GM20000 (cell line): ENCODE results near the gene PRKD1.

ENCODE experiments used
- DNase-seq: peaks from one replicate; pipeline ENCODE4 v3.0.0; 2012; ENCODE audit warnings: low spot score
- TF ChIP-seq, protein P1 (sequence below): IDR thresholded peaks from 2 replicates; pipeline ENCODE4 v1.5.1; 2012; ENCODE audit warnings: mild to moderate bottlenecking, control low read depth; ENCODE audit errors: extremely low read depth, missing control alignments

PRKD1 gene

DNA sequence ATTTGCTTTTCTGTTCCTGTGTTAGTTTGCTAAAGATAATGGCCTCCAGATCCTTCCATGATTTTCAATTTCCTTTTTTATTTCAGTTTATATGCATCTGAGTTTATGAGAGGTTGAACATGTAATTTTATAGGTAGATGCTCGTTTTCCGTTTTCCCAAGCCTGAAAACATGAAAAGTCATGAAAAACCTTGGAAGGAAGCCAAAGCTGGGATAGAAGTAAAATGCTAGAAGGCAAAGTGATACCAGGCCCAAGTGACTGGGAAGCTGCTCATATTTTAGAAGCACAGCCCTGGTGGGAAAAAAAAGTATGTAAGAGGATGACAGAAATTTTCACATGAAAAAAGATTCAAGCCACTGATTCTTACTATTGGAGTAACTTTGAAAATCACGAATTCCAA lies 290.8 kb downstream of the PRKD1 start:
- DNase-seq = no peak
- TF ChIP-seq, protein P1, sequence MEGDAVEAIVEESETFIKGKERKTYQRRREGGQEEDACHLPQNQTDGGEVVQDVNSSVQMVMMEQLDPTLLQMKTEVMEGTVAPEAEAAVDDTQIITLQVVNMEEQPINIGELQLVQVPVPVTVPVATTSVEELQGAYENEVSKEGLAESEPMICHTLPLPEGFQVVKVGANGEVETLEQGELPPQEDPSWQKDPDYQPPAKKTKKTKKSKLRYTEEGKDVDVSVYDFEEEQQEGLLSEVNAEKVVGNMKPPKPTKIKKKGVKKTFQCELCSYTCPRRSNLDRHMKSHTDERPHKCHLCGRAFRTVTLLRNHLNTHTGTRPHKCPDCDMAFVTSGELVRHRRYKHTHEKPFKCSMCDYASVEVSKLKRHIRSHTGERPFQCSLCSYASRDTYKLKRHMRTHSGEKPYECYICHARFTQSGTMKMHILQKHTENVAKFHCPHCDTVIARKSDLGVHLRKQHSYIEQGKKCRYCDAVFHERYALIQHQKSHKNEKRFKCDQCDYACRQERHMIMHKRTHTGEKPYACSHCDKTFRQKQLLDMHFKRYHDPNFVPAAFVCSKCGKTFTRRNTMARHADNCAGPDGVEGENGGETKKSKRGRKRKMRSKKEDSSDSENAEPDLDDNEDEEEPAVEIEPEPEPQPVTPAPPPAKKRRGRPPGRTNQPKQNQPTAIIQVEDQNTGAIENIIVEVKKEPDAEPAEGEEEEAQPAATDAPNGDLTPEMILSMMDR = no peak

DNA sequence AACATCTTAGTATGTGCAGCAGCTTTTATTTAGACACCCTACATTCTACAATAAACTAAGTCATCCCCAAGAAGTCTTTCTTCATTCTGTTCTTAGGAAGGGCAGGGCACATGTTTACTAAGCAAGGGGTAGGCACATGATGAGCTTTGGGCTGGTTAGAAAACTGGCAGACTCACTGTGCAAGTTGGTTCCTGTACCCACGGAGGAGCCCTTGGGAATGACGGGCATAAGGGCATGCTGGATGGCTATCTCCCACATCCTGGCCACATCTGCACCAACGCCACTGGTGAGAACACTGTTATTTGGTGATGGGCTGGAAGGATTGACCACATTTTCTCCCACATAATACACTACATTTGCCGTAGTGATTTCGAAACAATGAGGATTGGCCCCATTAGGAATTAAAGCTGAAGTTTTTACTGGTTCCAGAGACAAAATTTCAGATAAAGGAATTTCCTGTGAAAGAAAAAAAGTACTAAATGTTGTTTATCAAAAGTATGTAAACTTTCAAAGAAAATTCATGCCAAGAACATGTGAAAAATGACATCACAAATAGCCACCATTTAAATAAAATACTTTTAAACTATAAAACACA lies 297.0 kb downstream of the PRKD1 start:
- TF ChIP-seq, protein P1 = no peak
- no peak for DNase-seq

DNA sequence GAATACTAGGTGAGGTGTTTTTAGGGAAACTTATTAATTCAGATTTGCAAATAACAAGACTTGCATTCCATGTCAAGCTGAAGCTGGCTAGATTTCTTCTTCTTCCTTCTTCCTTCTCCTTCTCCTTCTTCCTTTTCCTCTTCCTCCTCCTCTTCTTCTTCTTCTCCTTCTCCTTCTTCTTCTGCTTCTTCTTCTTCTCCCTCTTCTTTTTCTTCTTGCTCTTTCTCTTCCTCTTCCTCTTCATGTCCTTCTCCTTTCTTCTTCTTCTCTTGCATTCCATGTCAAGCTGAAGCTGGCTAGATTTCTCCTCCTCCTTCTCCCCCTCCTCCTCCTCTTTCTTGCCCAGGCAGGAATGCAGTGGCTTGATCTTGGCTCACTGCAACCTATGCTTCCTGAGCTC lies 297.8 kb downstream of the PRKD1 start:
- no peak for DNase-seq
- TF ChIP-seq, protein P1 = no peak

DNA sequence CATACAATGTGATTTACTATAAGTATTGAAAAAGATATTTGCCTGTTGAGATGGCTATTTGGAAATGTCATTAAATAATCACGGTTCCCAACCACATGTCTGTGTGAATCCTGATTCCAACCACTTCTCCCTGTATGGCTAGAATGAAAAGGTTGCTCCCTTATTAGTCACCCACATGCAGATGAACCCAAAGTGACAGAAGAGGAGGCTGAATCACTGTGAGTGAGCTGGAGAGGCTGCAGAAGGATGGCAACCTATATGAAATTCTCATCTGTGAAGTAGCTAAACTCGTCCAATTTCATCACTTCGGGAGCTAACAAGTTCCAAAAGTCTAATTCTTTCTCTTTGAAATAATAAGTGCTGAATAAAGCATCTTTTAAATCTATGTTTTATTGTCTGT lies 300.5 kb downstream of the PRKD1 start:
- TF ChIP-seq, protein P1 = no peak
- no peak for DNase-seq

DNA sequence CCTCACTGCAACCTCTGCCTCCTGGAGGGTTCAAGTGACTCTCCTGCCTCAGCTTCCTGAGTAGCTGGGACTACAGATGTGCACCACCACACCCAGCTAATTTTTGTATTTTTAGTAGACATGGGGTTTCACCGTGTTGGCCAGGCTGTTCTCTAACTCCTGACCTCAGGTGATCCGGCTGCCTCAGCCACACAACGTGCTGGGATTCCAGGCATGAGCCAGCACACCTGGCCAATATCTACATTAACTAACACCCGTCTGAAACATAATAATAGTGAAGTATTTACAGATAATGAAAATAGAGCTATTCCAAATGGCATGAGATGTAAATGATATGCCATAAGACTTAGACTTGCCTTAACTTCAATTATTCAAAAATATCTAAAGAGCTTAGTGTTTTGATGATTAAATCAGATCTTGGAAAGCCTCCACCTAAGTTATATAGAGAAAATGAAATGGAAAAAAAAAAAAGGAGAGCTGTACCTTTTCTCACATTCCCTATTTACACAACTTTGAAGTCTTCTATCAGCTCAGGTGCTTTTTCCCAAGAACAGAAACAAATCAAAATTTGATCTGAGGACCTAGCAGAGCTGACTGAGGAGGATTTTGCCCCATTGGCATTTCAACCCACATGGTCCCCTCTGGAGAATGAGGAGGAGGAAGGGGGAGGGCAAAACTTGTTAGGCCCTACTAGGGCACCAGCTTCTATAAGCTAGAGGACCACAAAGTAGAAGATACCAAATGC lies 309.2 kb downstream of the PRKD1 start:
- TF ChIP-seq, protein P1 = no peak

DNA sequence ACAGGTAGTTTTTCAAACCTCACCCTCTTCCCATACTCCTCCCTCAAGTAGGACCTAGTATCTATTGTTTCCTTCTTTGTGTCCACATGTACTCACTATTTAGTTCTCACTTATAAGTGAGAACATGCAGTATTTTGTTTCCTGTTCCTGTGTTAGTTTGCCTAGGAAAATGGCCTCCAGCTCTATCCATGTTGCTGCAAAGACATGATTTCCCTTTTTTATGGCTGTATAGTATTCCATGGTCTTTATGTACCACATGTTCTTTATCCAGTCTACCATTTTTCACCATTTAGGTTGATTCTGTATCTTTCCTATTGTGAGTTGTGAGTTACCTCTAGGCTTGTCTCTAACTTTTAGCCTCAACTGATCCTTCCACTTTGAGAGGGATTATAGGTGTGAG lies 310.7 kb downstream of the PRKD1 start:
- DNase-seq = no peak
- TF ChIP-seq, protein P1 = no peak

More for the DNA sequence above, 309.2 kb downstream of the PRKD1 start:
- no peak for DNase-seq

DNA sequence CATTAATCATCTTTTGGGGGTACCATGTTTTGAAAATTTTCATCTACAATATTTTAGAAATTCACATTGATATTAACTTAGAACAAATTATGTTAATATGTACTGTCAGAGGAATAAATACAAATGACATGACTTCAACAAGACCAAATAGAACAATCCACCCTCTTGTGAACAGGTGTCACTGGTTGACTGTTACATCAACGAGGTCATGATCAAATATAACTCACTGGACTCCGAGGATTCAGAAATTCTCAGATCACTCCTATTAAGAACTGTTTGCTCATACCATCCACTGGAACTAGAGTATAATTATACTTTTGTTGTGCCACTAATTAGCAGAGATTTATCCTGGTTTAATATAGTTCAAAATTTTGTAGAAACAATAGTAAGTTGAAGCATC lies 318.8 kb downstream of the PRKD1 start:
- TF ChIP-seq, protein P1 = no peak
- DNase-seq = no peak
